ENCODE measurements around the gene UEVLD. TPM values are rescaled to one million over a fixed set of nuclear protein-coding genes. Genes with fewer than 3 reads are reported as not detected.

The UEVLD gene
- total RNA-seq, 1 experiment from 2014 or later: 23.1 TPM

GRCh38 chr11:18580113-18580766, 8.3 kb downstream of the UEVLD start:
- CTCF ChIA-PET: interaction anchor here (0.5 to 1.0 kb wide), 2 partner anchors 58 to 112 kb away, joined by 6 to 7 read pairs; no protein-coding TSS in a partner anchor
- BruUV-seq (replicated peaks): no TSS peak
- TF ChIP-seq, protein P1, sequence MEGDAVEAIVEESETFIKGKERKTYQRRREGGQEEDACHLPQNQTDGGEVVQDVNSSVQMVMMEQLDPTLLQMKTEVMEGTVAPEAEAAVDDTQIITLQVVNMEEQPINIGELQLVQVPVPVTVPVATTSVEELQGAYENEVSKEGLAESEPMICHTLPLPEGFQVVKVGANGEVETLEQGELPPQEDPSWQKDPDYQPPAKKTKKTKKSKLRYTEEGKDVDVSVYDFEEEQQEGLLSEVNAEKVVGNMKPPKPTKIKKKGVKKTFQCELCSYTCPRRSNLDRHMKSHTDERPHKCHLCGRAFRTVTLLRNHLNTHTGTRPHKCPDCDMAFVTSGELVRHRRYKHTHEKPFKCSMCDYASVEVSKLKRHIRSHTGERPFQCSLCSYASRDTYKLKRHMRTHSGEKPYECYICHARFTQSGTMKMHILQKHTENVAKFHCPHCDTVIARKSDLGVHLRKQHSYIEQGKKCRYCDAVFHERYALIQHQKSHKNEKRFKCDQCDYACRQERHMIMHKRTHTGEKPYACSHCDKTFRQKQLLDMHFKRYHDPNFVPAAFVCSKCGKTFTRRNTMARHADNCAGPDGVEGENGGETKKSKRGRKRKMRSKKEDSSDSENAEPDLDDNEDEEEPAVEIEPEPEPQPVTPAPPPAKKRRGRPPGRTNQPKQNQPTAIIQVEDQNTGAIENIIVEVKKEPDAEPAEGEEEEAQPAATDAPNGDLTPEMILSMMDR (IDR thresholded peaks at IDR 0.05; ENCODE audit: unreplicated experiment): no peak
- Mint-ChIP-seq H3K27me3 (ENCODE audit: unreplicated experiment) (no peaks in the 10 kb centered on the region), H3K9me3 (ENCODE audit: low read depth, unreplicated experiment) (no peaks in the 10 kb centered on the region), H3K4me1 (ENCODE audit: low read depth, unreplicated experiment) (peaks cover 7% of the 10 kb centered on the region), H3K27ac (ENCODE audit: unreplicated experiment) (no peak overlapping the region), H3K4me3 (ENCODE audit: low read depth, unreplicated experiment) (no peak overlapping the region), H3K36me3 (ENCODE audit: insufficient read depth, unreplicated experiment) (peaks cover 12% of the 10 kb centered on the region)
- intact Hi-C loops (cut with micrococcal nuclease; ENCODE audit: unreplicated experiment): no loop called here
- DNase-seq: no peak

GRCh38 chr11:18578975-18579598, 9.4 kb downstream of the UEVLD start:
- Mint-ChIP-seq H3K4me1 (ENCODE audit: low read depth, unreplicated experiment) (peaks cover 7% of the 10 kb centered on the region), H3K27ac (ENCODE audit: unreplicated experiment) (peak overlapping the region; percentile 75), H3K36me3 (ENCODE audit: insufficient read depth, unreplicated experiment) (peaks cover 12% of the 10 kb centered on the region), H3K4me3 (ENCODE audit: low read depth, unreplicated experiment) (no peak overlapping the region), H3K9me3 (ENCODE audit: low read depth, unreplicated experiment) (no peaks in the 10 kb centered on the region), H3K27me3 (ENCODE audit: unreplicated experiment) (no peaks in the 10 kb centered on the region)
- TF ChIP-seq, protein P1 (IDR thresholded peaks at IDR 0.05; ENCODE audit: unreplicated experiment): no peak
- intact Hi-C loops (cut with micrococcal nuclease; ENCODE audit: unreplicated experiment): no loop called here
- no TSS peak for BruUV-seq (replicated peaks)
- peak; percentile 50 for DNase-seq
- CTCF ChIA-PET: interaction anchor here (0.6 to 1.4 kb wide), 4 partner anchors 22 to 143 kb away, joined by 3 to 8 read pairs (median 5); no protein-coding TSS in a partner anchor

- intact Hi-C loops (cut with micrococcal nuclease; ENCODE audit: unreplicated experiment): no loop called here
- no peak for DNase-seq
- BruUV-seq (replicated peaks): no TSS peak
- TF ChIP-seq, protein P1 (IDR thresholded peaks at IDR 0.05; ENCODE audit: unreplicated experiment): no peak
- Mint-ChIP-seq H3K9me3 (ENCODE audit: low read depth, unreplicated experiment) (no peaks in the 10 kb centered on the region), H3K27ac (ENCODE audit: unreplicated experiment) (no peak overlapping the region), H3K4me3 (ENCODE audit: low read depth, unreplicated experiment) (no peak overlapping the region), H3K4me1 (ENCODE audit: low read depth, unreplicated experiment) (peaks cover 7% of the 10 kb centered on the region), H3K27me3 (ENCODE audit: unreplicated experiment) (no peaks in the 10 kb centered on the region), H3K36me3 (ENCODE audit: insufficient read depth, unreplicated experiment) (peaks cover 19% of the 10 kb centered on the region)
- CTCF ChIA-PET: no interaction called here
Observed at GRCh38 chr11:18575361-18575760, 13.2 kb downstream of the UEVLD start.

DNA sequence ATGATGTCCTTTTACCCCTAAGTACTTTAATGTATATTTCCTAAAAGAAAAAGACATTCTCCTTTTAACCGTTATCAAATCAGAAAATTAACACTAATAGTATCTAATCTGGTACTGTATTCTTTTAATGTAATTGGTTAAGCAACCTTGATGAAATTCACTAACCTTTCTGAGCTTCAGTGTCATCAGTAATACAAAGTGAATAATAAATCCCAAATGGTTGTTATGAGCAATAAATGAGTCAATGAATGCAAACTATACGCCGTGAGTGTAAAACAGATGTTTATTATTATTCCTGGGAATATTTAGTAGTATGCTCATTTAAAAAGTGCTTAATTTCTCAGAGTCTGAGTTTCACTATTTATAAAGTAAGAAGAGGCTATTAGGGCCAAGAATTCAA, 21.5 kb downstream of the UEVLD start:
- BruUV-seq (replicated peaks): no TSS peak
- Mint-ChIP-seq H3K27me3 (ENCODE audit: unreplicated experiment) (no peaks in the 10 kb centered on the region), H3K4me3 (ENCODE audit: low read depth, unreplicated experiment) (no peak overlapping the region), H3K4me1 (ENCODE audit: low read depth, unreplicated experiment) (no peaks in the 10 kb centered on the region), H3K36me3 (ENCODE audit: insufficient read depth, unreplicated experiment) (peaks cover 7% of the 10 kb centered on the region), H3K27ac (ENCODE audit: unreplicated experiment) (no peak overlapping the region), H3K9me3 (ENCODE audit: low read depth, unreplicated experiment) (no peaks in the 10 kb centered on the region)
- TF ChIP-seq, protein P1 (IDR thresholded peaks at IDR 0.05; ENCODE audit: unreplicated experiment): no peak
- DNase-seq: no peak
- CTCF ChIA-PET: no interaction called here
- intact Hi-C loops (cut with micrococcal nuclease; ENCODE audit: unreplicated experiment): no loop called here
